ENCODE measurements around the gene ZFAND3.

DNA sequence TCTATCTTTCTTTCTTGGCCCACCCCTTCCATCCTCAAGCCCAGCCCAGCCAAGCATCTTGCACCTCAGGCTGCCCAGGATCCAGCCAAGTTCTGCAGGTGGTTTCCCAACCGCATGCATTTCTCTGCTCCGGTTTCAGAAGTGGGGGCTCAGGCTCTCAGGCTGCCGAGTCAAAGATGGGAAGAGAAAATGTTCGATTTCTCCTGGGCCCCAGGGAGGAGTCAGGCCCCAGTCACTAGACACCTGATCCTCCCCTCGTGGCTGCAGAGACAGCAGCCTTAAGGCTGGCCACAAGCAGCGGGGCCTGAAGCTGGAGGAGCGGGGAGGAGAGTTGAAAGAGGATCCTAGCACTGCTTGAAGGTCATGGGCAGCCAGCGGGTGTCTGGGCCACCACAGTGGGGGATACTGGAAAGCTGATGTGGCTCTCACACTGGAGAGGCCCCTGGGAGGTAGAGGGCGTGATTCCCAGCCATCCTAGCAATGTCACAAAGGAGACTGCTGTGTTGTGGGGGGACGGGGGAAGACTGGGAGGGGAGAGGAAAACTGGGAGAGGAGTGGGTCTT is 42.2 kb upstream of the ZFAND3 start:
- TF ChIP-seq, protein P1, sequence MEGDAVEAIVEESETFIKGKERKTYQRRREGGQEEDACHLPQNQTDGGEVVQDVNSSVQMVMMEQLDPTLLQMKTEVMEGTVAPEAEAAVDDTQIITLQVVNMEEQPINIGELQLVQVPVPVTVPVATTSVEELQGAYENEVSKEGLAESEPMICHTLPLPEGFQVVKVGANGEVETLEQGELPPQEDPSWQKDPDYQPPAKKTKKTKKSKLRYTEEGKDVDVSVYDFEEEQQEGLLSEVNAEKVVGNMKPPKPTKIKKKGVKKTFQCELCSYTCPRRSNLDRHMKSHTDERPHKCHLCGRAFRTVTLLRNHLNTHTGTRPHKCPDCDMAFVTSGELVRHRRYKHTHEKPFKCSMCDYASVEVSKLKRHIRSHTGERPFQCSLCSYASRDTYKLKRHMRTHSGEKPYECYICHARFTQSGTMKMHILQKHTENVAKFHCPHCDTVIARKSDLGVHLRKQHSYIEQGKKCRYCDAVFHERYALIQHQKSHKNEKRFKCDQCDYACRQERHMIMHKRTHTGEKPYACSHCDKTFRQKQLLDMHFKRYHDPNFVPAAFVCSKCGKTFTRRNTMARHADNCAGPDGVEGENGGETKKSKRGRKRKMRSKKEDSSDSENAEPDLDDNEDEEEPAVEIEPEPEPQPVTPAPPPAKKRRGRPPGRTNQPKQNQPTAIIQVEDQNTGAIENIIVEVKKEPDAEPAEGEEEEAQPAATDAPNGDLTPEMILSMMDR (conservative IDR thresholded peaks at IDR 0.05; ENCODE audit: low read depth, low read length) = no peak
- TF ChIP-seq CHD1 (IDR thresholded peaks at IDR 0.05; ENCODE audit: low read depth, low read length) (no peak), RCOR1 (IDR thresholded peaks at IDR 0.05; ENCODE audit: insufficient replicate concordance, low read length) (no peak), POLR2A (IDR thresholded peaks at IDR 0.05; ENCODE audit: low read depth, low read length) (no peak), MXI1 (IDR thresholded peaks at IDR 0.05; ENCODE audit: borderline replicate concordance, low read depth, low read length) (no peak), MAFK (IDR thresholded peaks at IDR 0.05; ENCODE audit: low read depth, low read length) (no peak), BHLHE40 (IDR thresholded peaks at IDR 0.05; ENCODE audit: low read depth, low read length) (no peak), SMC3 (IDR thresholded peaks at IDR 0.05; ENCODE audit: low read depth, low read length) (no peak), RAD21 (IDR thresholded peaks at IDR 0.05; ENCODE audit: low read length) (no peak), CEBPB (IDR thresholded peaks at IDR 0.05; ENCODE audit: low read depth, low read length) (no peak)
- TF ChIP-seq, protein P2, sequence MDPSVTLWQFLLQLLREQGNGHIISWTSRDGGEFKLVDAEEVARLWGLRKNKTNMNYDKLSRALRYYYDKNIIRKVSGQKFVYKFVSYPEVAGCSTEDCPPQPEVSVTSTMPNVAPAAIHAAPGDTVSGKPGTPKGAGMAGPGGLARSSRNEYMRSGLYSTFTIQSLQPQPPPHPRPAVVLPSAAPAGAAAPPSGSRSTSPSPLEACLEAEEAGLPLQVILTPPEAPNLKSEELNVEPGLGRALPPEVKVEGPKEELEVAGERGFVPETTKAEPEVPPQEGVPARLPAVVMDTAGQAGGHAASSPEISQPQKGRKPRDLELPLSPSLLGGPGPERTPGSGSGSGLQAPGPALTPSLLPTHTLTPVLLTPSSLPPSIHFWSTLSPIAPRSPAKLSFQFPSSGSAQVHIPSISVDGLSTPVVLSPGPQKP (IDR thresholded peaks at IDR 0.05; ENCODE audit: borderline replicate concordance, low read depth, low read length) = no peak
- TF ChIP-seq, protein P3, sequence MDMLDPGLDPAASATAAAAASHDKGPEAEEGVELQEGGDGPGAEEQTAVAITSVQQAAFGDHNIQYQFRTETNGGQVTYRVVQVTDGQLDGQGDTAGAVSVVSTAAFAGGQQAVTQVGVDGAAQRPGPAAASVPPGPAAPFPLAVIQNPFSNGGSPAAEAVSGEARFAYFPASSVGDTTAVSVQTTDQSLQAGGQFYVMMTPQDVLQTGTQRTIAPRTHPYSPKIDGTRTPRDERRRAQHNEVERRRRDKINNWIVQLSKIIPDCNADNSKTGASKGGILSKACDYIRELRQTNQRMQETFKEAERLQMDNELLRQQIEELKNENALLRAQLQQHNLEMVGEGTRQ (IDR thresholded peaks at IDR 0.05; ENCODE audit: low read depth, low read length) = no peak

All from IMR-90 (cell line).